Liver (tissue), 9 donors: Measurements from ENCODE around the gene ZNF829. TPM values are rescaled to one million over a fixed set of nuclear protein-coding genes. Genes with fewer than 3 reads are reported as not detected.

Experiments
- DNase-seq: peaks from one replicate; pipeline ENCODE4 v3.0.0-alpha.2; 2017; ENCODE audit warnings: low spot score
- H3K27ac ChIP-seq, 2 donors: one replicate each; pipeline ENCODE4 v1.7.0; 2013; ENCODE audit warnings: inconsistent platforms in 2 of 2, low read length in 2 of 2, control low read depth in 1 of 2, low read depth in 1 of 2, mild to moderate bottlenecking in 1 of 2
- H3K27me3 ChIP-seq, 4 donors: one replicate each; pipeline versions ENCODE4 v1.6.1 to v1.7.0; 2013; ENCODE audit warnings: low read length in 3 of 4, inconsistent platforms in 1 of 4, mild to moderate bottlenecking in 1 of 4, moderate library complexity in 1 of 4; ENCODE audit not compliant: control insufficient read depth in 4 of 4, insufficient read depth in 4 of 4
- H3K36me3 ChIP-seq, 4 donors: one replicate each; pipeline versions ENCODE4 v1.6.1 to v1.7.0; 2013; ENCODE audit warnings: low read length in 3 of 4, mild to moderate bottlenecking in 3 of 4, low read depth in 1 of 4, moderate library complexity in 1 of 4; ENCODE audit not compliant: control insufficient read depth in 4 of 4, insufficient read depth in 3 of 4
- H3K4me1 ChIP-seq, 4 donors: one replicate each; pipeline versions ENCODE4 v1.6.1 to v1.7.0; 2013; ENCODE audit warnings: low read length in 3 of 4, mild to moderate bottlenecking in 3 of 4, moderate library complexity in 1 of 4; ENCODE audit not compliant: control insufficient read depth in 4 of 4, insufficient read depth in 4 of 4
- H3K4me3 ChIP-seq, 3 donors: one replicate each; pipeline versions ENCODE4 v1.6.1 to v1.7.0; 2013; ENCODE audit warnings: low read length in 3 of 3, control low read depth in 1 of 3, low read depth in 1 of 3, mild to moderate bottlenecking in 1 of 3
- H3K9ac ChIP-seq, 2 donors: one replicate each; pipeline ENCODE4 v1.7.0; 2013; ENCODE audit warnings: low read length in 2 of 2, mild to moderate bottlenecking in 2 of 2, moderate library complexity in 2 of 2, control low read depth in 1 of 2, low read depth in 1 of 2
- H3K9me3 ChIP-seq, 4 donors: one replicate each; pipeline versions ENCODE4 v1.6.1 to v1.7.0; 2013; ENCODE audit warnings: low read length in 3 of 4; ENCODE audit not compliant: control insufficient read depth in 4 of 4
- CTCF ChIP-seq: fragments of 150-350 bp; IDR thresholded peaks from 2 replicates; pipeline ENCODE4 v1.5.1; 2017; ENCODE audit warnings: improper control_type of control experiment, low read depth, low read length; ENCODE audit not compliant: missing input control
- EGR1 ChIP-seq, 2 donors: IDR thresholded peaks; 2 replicates each; pipeline ENCODE4 v1.6.1; 2016 to 2018; ENCODE audit warnings: antibody characterized with exemption in 2 of 2, low read depth in 2 of 2
- FOXA1 ChIP-seq: IDR thresholded peaks from 2 replicates; pipeline ENCODE4 v1.6.1; 2016; ENCODE audit warnings: antibody characterized with exemption
- FOXA2 ChIP-seq: IDR thresholded peaks from 2 replicates; pipeline ENCODE4 v1.6.1; 2016; ENCODE audit warnings: antibody characterized with exemption
- GABPA ChIP-seq, 2 donors: IDR thresholded peaks in 1 of 2; conservative IDR thresholded peaks in 1 of 2; 2 replicates each; pipeline ENCODE4 v1.6.1; 2016; ENCODE audit warnings: antibody characterized with exemption in 2 of 2, mild to moderate bottlenecking in 1 of 2, moderate library complexity in 1 of 2
- HNF4A ChIP-seq, 2 donors: conservative IDR thresholded peaks; 2 replicates each; pipeline ENCODE4 v1.6.1; 2016; ENCODE audit warnings: antibody characterized with exemption in 2 of 2, mild to moderate bottlenecking in 2 of 2
- HNF4G ChIP-seq: IDR thresholded peaks from 2 replicates; pipeline ENCODE4 v1.6.1; 2016; ENCODE audit warnings: antibody characterized with exemption
- JUND ChIP-seq, 2 donors: IDR thresholded peaks; 2 replicates each; pipeline ENCODE4 v1.6.1; 2016; ENCODE audit warnings: antibody characterized with exemption in 2 of 2
- NR2F2 ChIP-seq: IDR thresholded peaks from 2 replicates; pipeline ENCODE4 v1.6.1; 2016; ENCODE audit warnings: antibody characterized with exemption
- RAD21 ChIP-seq, 2 donors: IDR thresholded peaks; 2 replicates each; pipeline ENCODE4 v1.6.1; 2016; ENCODE audit warnings: antibody characterized with exemption in 2 of 2, mild to moderate bottlenecking in 2 of 2
- REST ChIP-seq: IDR thresholded peaks from 2 replicates; pipeline ENCODE4 v1.6.1; 2016; ENCODE audit warnings: antibody characterized with exemption, mild to moderate bottlenecking
- RXRA ChIP-seq, 2 donors: IDR thresholded peaks; 2 replicates each; pipeline ENCODE4 v1.6.1; 2017 to 2018; ENCODE audit warnings: antibody characterized with exemption in 2 of 2, mild to moderate bottlenecking in 1 of 2
- SP1 ChIP-seq: IDR thresholded peaks from 2 replicates; pipeline ENCODE4 v1.6.1; 2018; ENCODE audit warnings: antibody characterized with exemption, mild to moderate bottlenecking
- TAF1 ChIP-seq: conservative IDR thresholded peaks from 2 replicates; pipeline ENCODE4 v1.6.1; 2016; ENCODE audit warnings: antibody characterized with exemption, mild to moderate bottlenecking
- YY1 ChIP-seq: IDR thresholded peaks from 2 replicates; pipeline ENCODE4 v1.6.1; 2016; ENCODE audit warnings: antibody characterized with exemption, mild to moderate bottlenecking
- ZBTB33 ChIP-seq: IDR thresholded peaks from 2 replicates; pipeline ENCODE4 v1.6.1; 2016; ENCODE audit warnings: antibody characterized with exemption
- WGBS: extraction: QIAGEN DNeasy Blood & Tissue Kit; methylation state at CpG from one replicate; pipeline ENCODE4 v1.1.7; 2013; 5-methylcytosine and 5-hydroxymethylcytosine counted together
- polyA plus RNA-seq, 2 donors: library from polyadenylated mRNA; stranded (reverse) in 1 of 2; unstranded in 1 of 2; fragments of 200-250 nt in 1 of 2; fragments of >200 nt in 1 of 2; fragmentation: Nextera tagmentation in 1 of 2; extraction: Ambion mirVana in 1 of 2; gene quantifications; one replicate each; pipeline versions ENCODE4 v1.2.1 to v1.2.3, GENCODE V29; 2013 to 2015
- total RNA-seq, 2 donors: library from RNA; depleted of rRNA; stranded (reverse); fragments of >200 nt; gene quantifications; one replicate each; pipeline ENCODE4 v1.2.3, GENCODE V29; 2014
- TF ChIP-seq, protein P1 (sequence below): IDR thresholded peaks from 2 replicates; pipeline ENCODE4 v1.6.1; 2016; ENCODE audit warnings: antibody characterized with exemption
- TF ChIP-seq, protein P2 (sequence below): IDR thresholded peaks from 2 replicates; pipeline ENCODE4 v1.6.1; 2016; ENCODE audit warnings: antibody characterized with exemption
- donor health status: healthy.
- donor health status: healthy.
- donor health status: healthy.
- donor health status: healthy.
- donor health status: healthy.

ZNF829 gene
- total and polyA plus RNA-seq, 4 donors: 0.32 to 1.3 (median 0.75) TPM

DNA sequence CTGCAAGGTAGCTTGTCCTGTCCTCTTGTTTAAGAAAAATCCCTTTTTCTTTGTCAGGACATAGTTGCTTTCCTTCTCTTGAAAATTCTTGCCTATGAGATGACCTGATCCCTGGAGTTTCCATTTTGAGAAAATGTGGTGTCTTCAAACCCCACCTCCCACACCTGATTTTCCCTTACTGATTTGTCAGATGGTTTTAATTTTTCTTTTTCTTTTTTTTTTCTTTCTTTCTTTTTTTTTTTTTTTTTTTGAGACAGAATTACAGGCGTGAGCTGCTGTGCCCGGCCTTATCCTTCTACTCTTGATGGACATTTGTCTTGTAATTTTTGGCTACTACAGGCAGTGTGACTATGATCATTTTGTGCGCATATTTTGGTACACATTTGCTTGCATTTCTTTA is 64.2 kb downstream of the ZNF829 start:
- H3K9me3 ChIP-seq: peaks cover 7 to 27% (median 14%) of the 10 kb centered on the region in 4 donors
- H3K27ac ChIP-seq: no peak overlapping the region
- H3K4me3 ChIP-seq: peak overlapping the region in 2 of 3 donors; percentile 91 to 98
- TF ChIP-seq SP1: no peak
- no peak for TF ChIP-seq NR2F2
- TF ChIP-seq, protein P1, sequence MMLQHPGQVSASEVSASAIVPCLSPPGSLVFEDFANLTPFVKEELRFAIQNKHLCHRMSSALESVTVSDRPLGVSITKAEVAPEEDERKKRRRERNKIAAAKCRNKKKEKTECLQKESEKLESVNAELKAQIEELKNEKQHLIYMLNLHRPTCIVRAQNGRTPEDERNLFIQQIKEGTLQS: no peak
- no peak for TF ChIP-seq REST
- no peak for TF ChIP-seq HNF4A (conservative IDR thresholded peaks at IDR 0.05)
- TF ChIP-seq JUND (IDR thresholded peaks at IDR 0.05): no peak
- TF ChIP-seq, protein P2, sequence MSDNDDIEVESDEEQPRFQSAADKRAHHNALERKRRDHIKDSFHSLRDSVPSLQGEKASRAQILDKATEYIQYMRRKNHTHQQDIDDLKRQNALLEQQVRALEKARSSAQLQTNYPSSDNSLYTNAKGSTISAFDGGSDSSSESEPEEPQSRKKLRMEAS: no peak
- no peak for TF ChIP-seq EGR1 (IDR thresholded peaks at IDR 0.05; ENCODE audit: low read depth in 2 of 2)
- no peak for TF ChIP-seq RXRA (IDR thresholded peaks at IDR 0.05)
- TF ChIP-seq CTCF: no peak
- no peak for DNase-seq
- WGBS: 99% methylated on average over 3 of the region's 3 CpGs
- H3K27me3 ChIP-seq: no peaks in the 10 kb centered on the region
- no peak overlapping the region for H3K9ac ChIP-seq
- H3K4me1 ChIP-seq: peaks cover 0 to 14% (median 8%) of the 10 kb centered on the region in 4 donors
- H3K36me3 ChIP-seq: peaks cover 5 to 24% (median 23%) of the 10 kb centered on the region in 4 donors

- Histone ChIP-seq H3K27me3 (no peaks in the 10 kb centered on the region), H3K36me3 (peaks cover 2 to 17% (median 14%) of the 10 kb centered on the region in 4 donors)
- TF ChIP-seq NR2F2: no peak
- TF ChIP-seq HNF4A (conservative IDR thresholded peaks at IDR 0.05): peak in 1 of 2 donors; percentile 5
- TF ChIP-seq, protein P1: no peak
- TF ChIP-seq FOXA2: no peak
- TF ChIP-seq HNF4G: no peak
- TF ChIP-seq RXRA (IDR thresholded peaks at IDR 0.05): no peak
- TF ChIP-seq YY1: peak; percentile 77
- no peak for TF ChIP-seq RAD21 (IDR thresholded peaks at IDR 0.05)
- TF ChIP-seq FOXA1: no peak
- TF ChIP-seq JUND (IDR thresholded peaks at IDR 0.05): no peak
- no peak for TF ChIP-seq SP1
- peak in 1 of 2 donors; percentile 71 for TF ChIP-seq GABPA (IDR thresholded peaks at IDR 0.05 in 1 of 2, conservative IDR thresholded peaks at IDR 0.05 in 1 of 2)
- peak; percentile 99 for TF ChIP-seq ZBTB33
- peak in 1 of 2 donors; percentile 25 for TF ChIP-seq EGR1 (IDR thresholded peaks at IDR 0.05; ENCODE audit: low read depth in 2 of 2)
- TF ChIP-seq TAF1: no peak
- TF ChIP-seq, protein P2: peak; percentile 8
Observed at GRCh38 chr19:36850559-36851442, 65.3 kb downstream of the ZNF829 start, which contains the start of gene ZNF345. Gene ZNF345, plus strand, starts transcription at chr19:36850876. Its CDS starts 25,955 bp downstream, at chr19:36876831.

More at GRCh38 chr19:36850559-36851442, 65.3 kb downstream of the ZNF829 start, which contains the start of gene ZNF345:
- H3K9me3 ChIP-seq: peaks cover 6 to 19% (median 12%) of the 10 kb centered on the region in 4 donors
- peak within 1 kb of the TSS; percentile 76 to 81 for H3K9ac ChIP-seq
- H3K4me3 ChIP-seq: peak within 1 kb of the TSS; percentile 52 to 98 (median 91)
- DNase-seq: peak; percentile 84
- H3K4me1 ChIP-seq: peaks cover 0 to 14% (median 8%) of the 10 kb centered on the region in 4 donors
- H3K27ac ChIP-seq: peak within 1 kb of the TSS; percentile 70 to 89
- under 1% methylated on average over 43 of the region's 43 CpGs for WGBS
